ENCODE measurements around the gene IWS1.

GRCh38 chr2:127535422-127535901 lies 9.2 kb upstream of the IWS1 start, which contains the start of gene MYO7B:
- TF ChIP-seq REST (IDR thresholded peaks at IDR 0.05; ENCODE audit: low read depth, low read length) (no peak), CTCF (IDR thresholded peaks at IDR 0.05 in 2 of 3, conservative IDR thresholded peaks at IDR 0.05 in 1 of 3; ENCODE audit: control insufficient read depth in 2 of 3, extremely low read depth in 1 of 3, insufficient read depth in 1 of 3, low read depth in 3 of 3, low read length in 3 of 3) (no peak), NR2C2 (IDR thresholded peaks at IDR 0.05; ENCODE audit: borderline replicate concordance, control insufficient read depth, insufficient read length, low read depth) (no peak), EP300 (IDR thresholded peaks at IDR 0.05; ENCODE audit: borderline replicate concordance in 1 of 2, control insufficient read depth in 1 of 2, low read depth in 2 of 2, low read length in 2 of 2) (no peak), YY1 (IDR thresholded peaks at IDR 0.05; ENCODE audit: low read depth, low read length) (no peak), LARP7 (IDR thresholded peaks at IDR 0.05) (no peak), SUZ12 (IDR thresholded peaks at IDR 0.05; ENCODE audit: unreplicated experiment) (no peak), CHD2 (IDR thresholded peaks at IDR 0.05; ENCODE audit: borderline replicate concordance, low read depth, low read length) (no peak), POLR2A (IDR thresholded peaks at IDR 0.05; ENCODE audit: low read depth, low read length) (no peak), SIN3A (IDR thresholded peaks at IDR 0.05; ENCODE audit: low read depth, low read length) (no peak), ZBTB11 (CRISPR knock-in tag; IDR thresholded peaks at IDR 0.05) (no peak)

Data from GM12878 (cell line).